H1 (cell line): ENCODE measurements around the gene IRS1. TPM values are rescaled to one million over a fixed set of nuclear protein-coding genes. Genes with fewer than 3 reads are reported as not detected.

Source experiments
- CTCF ChIA-PET: fragments of 300-600 bp; sonication (Branson Sonifier 250); formaldehyde crosslinking; loops from one replicate; lab custom pipeline; 2021; ENCODE audit not compliant: partially characterized antibody; lab: Charles Lee
- POLR2A ChIA-PET: fragments of 300-600 bp; sonication (Branson Sonifier 250); formaldehyde crosslinking; loops from one replicate; lab custom pipeline; 2021; ENCODE audit warnings: inconsistent platforms; ENCODE audit not compliant: partially characterized antibody; lab: Charles Lee
- DNase-seq, 2 experiments: peaks; one replicate each; pipeline versions ENCODE4 v3.0.0 to v3.0.0-alpha.2; 2010 to 2022; ENCODE audit warnings: low spot score in 2 of 2, low read depth in 1 of 2, mixed read lengths in 1 of 2
- FAIRE-seq: peaks from 2 replicates; lab custom pipeline; 2011; peaks lifted over from hg19 to GRCh38; lab: Jason Lieb, UNC
- H2AFZ ChIP-seq: 2 replicates; pipeline ENCODE4 v1.8.1; 2012; ENCODE audit warnings: low read length, inconsistent platforms
- H2AK5ac ChIP-seq: 2 replicates; pipeline ENCODE4 v1.6.1; 2013; ENCODE audit warnings: low read depth, low read length
- H2BK120ac ChIP-seq: replicated peaks from 2 replicates; pipeline ENCODE3; 2013; ENCODE audit warnings: low read depth, low read length, inconsistent platforms
- H2BK12ac ChIP-seq: 2 replicates; pipeline ENCODE4 v1.6.1; 2013; ENCODE audit warnings: low read depth, low read length
- H2BK15ac ChIP-seq: 2 replicates; pipeline ENCODE4 v1.6.1; 2013; ENCODE audit warnings: low read length
- H2BK20ac ChIP-seq: 2 replicates; pipeline ENCODE4 v1.6.1; 2013; ENCODE audit warnings: low read length
- H2BK5ac ChIP-seq: 2 replicates; pipeline ENCODE4 v1.6.1; 2013; ENCODE audit warnings: low read depth, low read length
- H3K14ac ChIP-seq: 2 replicates; pipeline ENCODE4 v1.6.1; 2013; ENCODE audit warnings: inconsistent platforms; ENCODE audit not compliant: insufficient read length
- H3K18ac ChIP-seq: 2 replicates; pipeline ENCODE4 v1.6.1; 2013; ENCODE audit warnings: low read length; ENCODE audit errors: extremely low read depth
- H3K23ac ChIP-seq: 2 replicates; pipeline ENCODE4 v1.6.1; 2013; ENCODE audit warnings: inconsistent platforms; ENCODE audit not compliant: insufficient read length
- H3K23me2 ChIP-seq: 2 replicates; pipeline ENCODE4 v1.6.1; 2013; ENCODE audit warnings: low read depth, low read length
- H3K27ac ChIP-seq: 2 replicates; pipeline ENCODE4 v1.6.1; 2011; ENCODE audit warnings: low read depth, low read length, inconsistent platforms
- H3K27me3 ChIP-seq, 4 experiments: replicated peaks in 1 of 4; 1 replicate in 1 of 4; 2 replicates in 3 of 4; pipeline versions ENCODE4 v1.6.1 to v1.8.1; 2011 to 2013; ENCODE audit warnings: low read length in 3 of 4, mild to moderate bottlenecking in 3 of 4, inconsistent platforms in 2 of 4, mixed read lengths in 2 of 4, moderate library complexity in 1 of 4; ENCODE audit not compliant: control insufficient read depth in 3 of 4, insufficient read depth in 3 of 4; ENCODE audit errors: extremely low read depth in 1 of 4
- H3K36me3 ChIP-seq, 4 experiments: 2 replicates each; pipeline versions ENCODE4 v1.6.1 to v1.8.1; 2011 to 2013; ENCODE audit warnings: mild to moderate bottlenecking in 4 of 4, low read length in 3 of 4, moderate library complexity in 2 of 4, control low read depth in 1 of 4, inconsistent platforms in 1 of 4; ENCODE audit not compliant: insufficient read depth in 4 of 4, control insufficient read depth in 2 of 4
- H3K4ac ChIP-seq: replicated peaks from 2 replicates; pipeline ENCODE3; 2013; ENCODE audit warnings: low read length, low read depth, mixed read lengths, inconsistent platforms; ENCODE audit not compliant: insufficient read length
- H3K4me1 ChIP-seq, 4 experiments: replicated peaks in 1 of 4; 1 replicate in 1 of 4; 2 replicates in 3 of 4; pipeline versions ENCODE4 v1.6.1 to v1.8.1; 2011 to 2013; ENCODE audit warnings: low read length in 3 of 4, inconsistent platforms in 2 of 4, mixed read lengths in 1 of 4; ENCODE audit not compliant: insufficient read depth in 4 of 4, control insufficient read depth in 3 of 4
- H3K4me2 ChIP-seq, 2 experiments: 2 replicates each; pipeline versions ENCODE4 v1.6.1 to v1.8.1; 2011 to 2013; ENCODE audit warnings: low read depth in 2 of 2, low read length in 2 of 2, control low read depth in 1 of 2, inconsistent platforms in 1 of 2, mild to moderate bottlenecking in 1 of 2; ENCODE audit not compliant: insufficient read depth in 1 of 2
- H3K4me3 ChIP-seq, 4 experiments: fragments of 200-600, 300-600 bp in 1 of 4; sonication (generic), shearing (Covaris generic), sonication (Bioruptor Twin) in 1 of 4; 2 replicates each; pipeline versions ENCODE4 v1.5.1 to v1.8.1; 2011 to 2016; ENCODE audit warnings: low read length in 4 of 4, low read depth in 3 of 4, control low read depth in 2 of 4, inconsistent platforms in 2 of 4, mild to moderate bottlenecking in 2 of 4, mixed read lengths in 1 of 4, moderate library complexity in 1 of 4; ENCODE audit not compliant: insufficient read depth in 2 of 4; ENCODE audit errors: extremely low read depth in 1 of 4
- H3K56ac ChIP-seq: replicated peaks from 2 replicates; pipeline ENCODE3; 2013; ENCODE audit warnings: low read depth, mild to moderate bottlenecking, mixed read lengths, low read length, inconsistent platforms; ENCODE audit not compliant: insufficient read length
- H3K79me1 ChIP-seq: 2 replicates; pipeline ENCODE4 v1.6.1; 2013; ENCODE audit warnings: low read depth, low read length, control low read depth
- H3K79me2 ChIP-seq, 2 experiments: 2 replicates each; pipeline versions ENCODE4 v1.6.1 to v1.8.1; 2012 to 2013; ENCODE audit warnings: low read length in 2 of 2, mild to moderate bottlenecking in 2 of 2, inconsistent platforms in 1 of 2; ENCODE audit not compliant: insufficient read depth in 2 of 2, control insufficient read depth in 1 of 2
- H3K9ac ChIP-seq, 4 experiments: replicated peaks in 1 of 4; 1 replicate in 1 of 4; 2 replicates in 3 of 4; pipeline versions ENCODE4 v1.6.1 to v1.8.1; 2011 to 2013; ENCODE audit warnings: low read depth in 3 of 4, low read length in 3 of 4, control low read depth in 2 of 4, mild to moderate bottlenecking in 2 of 4, moderate library complexity in 2 of 4, inconsistent platforms in 1 of 4; ENCODE audit errors: extremely low read depth in 1 of 4
- H3K9me3 ChIP-seq, 2 experiments: 2 replicates each; pipeline versions ENCODE4 v1.6.1 to v1.8.1; 2012 to 2013; ENCODE audit warnings: mild to moderate bottlenecking in 2 of 2, moderate library complexity in 2 of 2, control low read depth in 1 of 2, inconsistent platforms in 1 of 2, low read depth in 1 of 2, low read length in 1 of 2, mixed read lengths in 1 of 2; ENCODE audit not compliant: insufficient read depth in 2 of 2
- H4K20me1 ChIP-seq, 2 experiments: replicated peaks in 1 of 2; 2 replicates each; pipeline versions ENCODE3 to v1.8.1; 2011 to 2013; ENCODE audit warnings: inconsistent platforms in 2 of 2, low read length in 2 of 2, mild to moderate bottlenecking in 1 of 2; ENCODE audit not compliant: insufficient read depth in 2 of 2, control insufficient read depth in 1 of 2
- H4K5ac ChIP-seq: 2 replicates; pipeline ENCODE4 v1.6.1; 2013; ENCODE audit warnings: low read length, low read depth, mixed read lengths, inconsistent platforms; ENCODE audit not compliant: insufficient read length
- H4K8ac ChIP-seq: 2 replicates; pipeline ENCODE4 v1.8.0; 2013; ENCODE audit warnings: mild to moderate bottlenecking, moderate library complexity, low read length, inconsistent platforms; ENCODE audit not compliant: insufficient read depth; ENCODE audit errors: extremely low read depth
- H4K91ac ChIP-seq: replicated peaks from 2 replicates; pipeline ENCODE3; 2013; ENCODE audit warnings: low read length, mixed read lengths, inconsistent platforms; ENCODE audit not compliant: insufficient read length
- ATF2 ChIP-seq: IDR thresholded peaks from 2 replicates; pipeline ENCODE4 v1.6.1; 2012; ENCODE audit warnings: low read length, inconsistent platforms
- JUN ChIP-seq: IDR thresholded peaks from 2 replicates; pipeline ENCODE4 v1.6.1; 2011; ENCODE audit warnings: low read depth, mild to moderate bottlenecking, improper control_type of control experiment, low read length
- SIN3A ChIP-seq, 2 experiments: IDR thresholded peaks in 1 of 2; conservative IDR thresholded peaks in 1 of 2; 2 replicates each; pipeline ENCODE4 v1.6.1; 2011 to 2012; ENCODE audit warnings: low read length in 2 of 2, improper control_type of control experiment in 1 of 2, low read depth in 1 of 2, mild to moderate bottlenecking in 1 of 2
- WGBS, 2 experiments: shearing (Covaris generic) in 1 of 2; methylation state at CpG; one replicate each; pipeline versions ENCODE4 v1.1.6 to v1.1.7; 2013 to 2015; ENCODE audit warnings: low lambda C conversion rate in 2 of 2, mixed read lengths in 2 of 2, inconsistent platforms in 1 of 2, low coverage in 1 of 2, missing lambda C conversion rate in 1 of 2; ENCODE audit not compliant: insufficient replicate concordance in 2 of 2, insufficient coverage in 1 of 2, insufficient read length in 1 of 2; ENCODE audit errors: extremely low coverage in 1 of 2, missing lambda C conversion rate in 1 of 2; 5-methylcytosine and 5-hydroxymethylcytosine counted together
- polyA plus RNA-seq, 7 experiments: library from polyadenylated mRNA; depleted of rRNA in 3 of 7; stranded (reverse) in 5 of 7; unstranded in 2 of 7; fragments of >200 nt in 5 of 7; fragments of 200-250 nt in 2 of 7; gene quantifications; 1 replicate in 5 of 7; 2 replicates in 1 of 7; 4 replicates in 1 of 7; pipeline versions ENCODE4 v1.2.1 to v1.2.3, GENCODE V29; 2011 to 2013; ENCODE audit warnings: missing spikeins in 2 of 7, mixed read lengths in 2 of 7
- total RNA-seq: library from RNA; stranded (reverse); fragmentation: NEBNext Ultra II Directional; extraction: Animal tissue kit (Norgen Biotek cat#: 25700); gene quantifications from 2 replicates; pipeline ENCODE4 v1.2.1, GENCODE V29; 2021

Gene IRS1
- total and polyA plus RNA-seq, 2 of the 8 experiments (the other 6 are each of a cell fraction or from before 2014, with no cell fraction given) = 9.1 to 26.9 TPM

DNA sequence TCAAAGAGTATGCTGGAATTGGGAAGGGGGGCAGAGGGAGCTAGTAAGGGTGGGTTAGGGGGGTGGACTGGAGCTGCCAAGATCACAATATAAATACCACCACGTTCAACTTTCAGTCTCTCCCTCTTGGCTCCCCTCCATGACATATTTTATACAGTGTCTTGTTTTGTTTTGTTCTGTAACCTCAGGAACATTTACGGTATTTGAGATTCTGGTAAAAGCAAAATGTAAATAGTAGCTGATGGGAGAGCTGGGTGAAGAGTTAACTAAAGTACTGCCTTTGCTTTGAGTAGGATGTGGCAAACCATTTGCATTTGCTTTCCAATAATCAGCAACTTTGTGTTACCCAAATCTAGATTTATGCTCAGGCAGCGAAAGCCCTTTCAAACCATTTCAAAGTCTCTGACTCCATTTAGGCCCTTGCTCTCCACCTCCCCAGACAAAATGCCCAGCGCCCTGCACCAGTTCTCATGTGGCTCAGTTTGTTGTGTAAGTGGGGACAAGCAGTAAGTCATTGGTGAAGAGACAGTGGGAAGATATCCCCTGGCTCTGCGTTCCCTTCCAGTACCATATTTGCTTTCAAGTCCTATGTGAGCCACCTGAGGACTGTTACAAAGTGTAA is 17.4 kb downstream of the IRS1 start:
- Histone ChIP-seq H3K36me3 (no peaks in the 10 kb centered on the region), H2AK5ac (no peak overlapping the region), H3K9me3 (no peaks in the 10 kb centered on the region), H3K56ac (no peak overlapping the region), H3K18ac (no peak overlapping the region), H3K4me2 (no peak overlapping the region), H4K5ac (no peak overlapping the region), H3K79me2 (peaks cover 4 to 41% of the 10 kb centered on the region in 2 experiments; a peak in 3 of 4 replicates), H2BK15ac (no peak overlapping the region), H3K23ac (no peak overlapping the region), H4K91ac (no peak overlapping the region), H2BK5ac (no peak overlapping the region), H3K9ac (no peak overlapping the region), H3K27me3 (no peaks in the 10 kb centered on the region), H3K79me1 (no peaks in the 10 kb centered on the region; the same call in 1 of the 2 replicates), H3K4me3 (no peak overlapping the region), H3K27ac (no peak overlapping the region; the same call in 1 of the 2 replicates), H3K23me2 (peaks cover 2% of the 10 kb centered on the region; the same call in 1 of the 2 replicates), H2AFZ (no peak overlapping the region), H4K20me1 (no peaks in the 10 kb centered on the region), H3K14ac (no peak overlapping the region), H2BK12ac (no peak overlapping the region), H2BK120ac (no peak overlapping the region), H4K8ac (no peak overlapping the region), H2BK20ac (no peak overlapping the region), H3K4me1 (peaks cover 1 to 9% (median 6%) of the 10 kb centered on the region in 4 experiments; a peak in 5 of 7 replicates), H3K4ac (no peak overlapping the region)
- ChIA-PET POLR2A (interaction anchor here (1.3 kb wide), 1 partner anchor 16 kb away, joined by 3 read pairs; no protein-coding TSS in a partner anchor), CTCF (interaction anchor here (0.9 kb wide), 1 partner anchor 30 kb away, joined by 4 read pairs; no protein-coding TSS in a partner anchor)
- FAIRE-seq (no peak), DNase-seq (no peak)
- 77% methylated on average over 5 of the region's 5 CpGs; no CpG with 5 or more reads in 1 of the 2 experiments for WGBS, 2 experiments
- TF ChIP-seq SIN3A (conservative IDR thresholded peaks at IDR 0.05 in 1 of 2, IDR thresholded peaks at IDR 0.05 in 1 of 2; ENCODE audit: low read depth in 1 of 2, low read length in 2 of 2) = no peak
- TF ChIP-seq ATF2 = no peak
- no peak for TF ChIP-seq JUN
